Measurements from ENCODE around the gene BLVRB.
A peak's percentile ranks its signal among the peaks of the same experiment; 100 is the strongest.

DNA sequence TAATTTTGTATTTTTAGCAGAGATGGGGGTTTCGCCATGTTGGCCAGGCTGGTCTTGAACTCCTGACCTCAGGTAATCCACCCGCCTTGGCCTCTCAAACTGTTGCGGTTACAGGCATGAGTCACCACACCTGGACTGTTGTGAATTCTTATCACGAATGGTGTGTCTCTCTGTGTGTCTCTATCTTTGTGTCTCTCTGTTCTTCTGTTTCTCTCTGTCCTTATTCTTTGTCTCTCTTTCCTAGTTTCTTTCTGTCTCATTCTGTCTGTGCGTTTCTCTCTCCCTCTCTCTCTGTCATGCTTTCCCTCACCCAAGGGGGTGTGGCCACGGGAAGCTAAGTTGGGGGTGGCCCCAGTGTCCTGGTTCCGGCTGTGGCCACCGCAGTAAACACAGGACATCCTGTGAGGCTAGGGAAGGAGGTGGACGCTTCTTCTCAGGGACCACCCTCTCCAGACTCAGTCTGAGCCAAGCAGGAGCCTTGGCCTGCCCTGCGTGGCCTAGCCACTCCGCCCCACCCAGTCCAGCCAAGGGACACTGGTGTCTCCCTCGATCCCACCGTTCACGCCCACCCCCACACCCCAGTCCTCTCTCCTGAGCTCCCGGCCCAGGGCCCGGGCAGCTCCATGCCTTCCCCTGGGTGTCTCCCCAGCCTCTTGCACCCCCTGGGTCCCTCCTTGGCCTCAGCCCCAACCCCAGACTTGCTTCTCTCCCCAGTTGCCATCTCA, 48.5 kb downstream of the BLVRB start:
- TF ChIP-seq, protein P1, sequence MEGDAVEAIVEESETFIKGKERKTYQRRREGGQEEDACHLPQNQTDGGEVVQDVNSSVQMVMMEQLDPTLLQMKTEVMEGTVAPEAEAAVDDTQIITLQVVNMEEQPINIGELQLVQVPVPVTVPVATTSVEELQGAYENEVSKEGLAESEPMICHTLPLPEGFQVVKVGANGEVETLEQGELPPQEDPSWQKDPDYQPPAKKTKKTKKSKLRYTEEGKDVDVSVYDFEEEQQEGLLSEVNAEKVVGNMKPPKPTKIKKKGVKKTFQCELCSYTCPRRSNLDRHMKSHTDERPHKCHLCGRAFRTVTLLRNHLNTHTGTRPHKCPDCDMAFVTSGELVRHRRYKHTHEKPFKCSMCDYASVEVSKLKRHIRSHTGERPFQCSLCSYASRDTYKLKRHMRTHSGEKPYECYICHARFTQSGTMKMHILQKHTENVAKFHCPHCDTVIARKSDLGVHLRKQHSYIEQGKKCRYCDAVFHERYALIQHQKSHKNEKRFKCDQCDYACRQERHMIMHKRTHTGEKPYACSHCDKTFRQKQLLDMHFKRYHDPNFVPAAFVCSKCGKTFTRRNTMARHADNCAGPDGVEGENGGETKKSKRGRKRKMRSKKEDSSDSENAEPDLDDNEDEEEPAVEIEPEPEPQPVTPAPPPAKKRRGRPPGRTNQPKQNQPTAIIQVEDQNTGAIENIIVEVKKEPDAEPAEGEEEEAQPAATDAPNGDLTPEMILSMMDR (IDR thresholded peaks at IDR 0.05) = no peak
- TF ChIP-seq POLR2A (IDR thresholded peaks at IDR 0.05) (peak; percentile 25 to 31), POLR2AphosphoS5 (IDR thresholded peaks at IDR 0.05) (no peak), EP300 (IDR thresholded peaks at IDR 0.05) (no peak)

Data from gastroesophageal sphincter (tissue), 3 donors.